Measurements from ENCODE around the gene EXO1. TPM values are rescaled to one million over a fixed set of nuclear protein-coding genes. Genes with fewer than 3 reads are reported as not detected.

EXO1 gene
- total RNA-seq, 1 experiment from 2014 or later, result 36.3 TPM

GRCh38 chr1:241808265-241808664 is 39.7 kb upstream of the EXO1 start:
- no peaks in the 10 kb centered on the region for H3K9me3 Mint-ChIP-seq (ENCODE audit: low read depth, unreplicated experiment)
- CTCF ChIA-PET, result no interaction called here
- H3K4me1 Mint-ChIP-seq (ENCODE audit: low read depth, unreplicated experiment), result peaks cover 5% of the 10 kb centered on the region
- H3K4me3 Mint-ChIP-seq (ENCODE audit: low read depth, unreplicated experiment), result no peak overlapping the region
- intact Hi-C loops (cut with micrococcal nuclease; ENCODE audit: unreplicated experiment), result no loop called here
- no peak overlapping the region for H3K27ac Mint-ChIP-seq (ENCODE audit: unreplicated experiment)
- H3K36me3 Mint-ChIP-seq (ENCODE audit: insufficient read depth, unreplicated experiment), result no peaks in the 10 kb centered on the region
- H3K27me3 Mint-ChIP-seq (ENCODE audit: unreplicated experiment), result no peaks in the 10 kb centered on the region
- TF ChIP-seq, protein P1, sequence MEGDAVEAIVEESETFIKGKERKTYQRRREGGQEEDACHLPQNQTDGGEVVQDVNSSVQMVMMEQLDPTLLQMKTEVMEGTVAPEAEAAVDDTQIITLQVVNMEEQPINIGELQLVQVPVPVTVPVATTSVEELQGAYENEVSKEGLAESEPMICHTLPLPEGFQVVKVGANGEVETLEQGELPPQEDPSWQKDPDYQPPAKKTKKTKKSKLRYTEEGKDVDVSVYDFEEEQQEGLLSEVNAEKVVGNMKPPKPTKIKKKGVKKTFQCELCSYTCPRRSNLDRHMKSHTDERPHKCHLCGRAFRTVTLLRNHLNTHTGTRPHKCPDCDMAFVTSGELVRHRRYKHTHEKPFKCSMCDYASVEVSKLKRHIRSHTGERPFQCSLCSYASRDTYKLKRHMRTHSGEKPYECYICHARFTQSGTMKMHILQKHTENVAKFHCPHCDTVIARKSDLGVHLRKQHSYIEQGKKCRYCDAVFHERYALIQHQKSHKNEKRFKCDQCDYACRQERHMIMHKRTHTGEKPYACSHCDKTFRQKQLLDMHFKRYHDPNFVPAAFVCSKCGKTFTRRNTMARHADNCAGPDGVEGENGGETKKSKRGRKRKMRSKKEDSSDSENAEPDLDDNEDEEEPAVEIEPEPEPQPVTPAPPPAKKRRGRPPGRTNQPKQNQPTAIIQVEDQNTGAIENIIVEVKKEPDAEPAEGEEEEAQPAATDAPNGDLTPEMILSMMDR (IDR thresholded peaks at IDR 0.05; ENCODE audit: unreplicated experiment), result no peak
- DNase-seq, result no peak
- no TSS peak for BruUV-seq (replicated peaks)

DNA sequence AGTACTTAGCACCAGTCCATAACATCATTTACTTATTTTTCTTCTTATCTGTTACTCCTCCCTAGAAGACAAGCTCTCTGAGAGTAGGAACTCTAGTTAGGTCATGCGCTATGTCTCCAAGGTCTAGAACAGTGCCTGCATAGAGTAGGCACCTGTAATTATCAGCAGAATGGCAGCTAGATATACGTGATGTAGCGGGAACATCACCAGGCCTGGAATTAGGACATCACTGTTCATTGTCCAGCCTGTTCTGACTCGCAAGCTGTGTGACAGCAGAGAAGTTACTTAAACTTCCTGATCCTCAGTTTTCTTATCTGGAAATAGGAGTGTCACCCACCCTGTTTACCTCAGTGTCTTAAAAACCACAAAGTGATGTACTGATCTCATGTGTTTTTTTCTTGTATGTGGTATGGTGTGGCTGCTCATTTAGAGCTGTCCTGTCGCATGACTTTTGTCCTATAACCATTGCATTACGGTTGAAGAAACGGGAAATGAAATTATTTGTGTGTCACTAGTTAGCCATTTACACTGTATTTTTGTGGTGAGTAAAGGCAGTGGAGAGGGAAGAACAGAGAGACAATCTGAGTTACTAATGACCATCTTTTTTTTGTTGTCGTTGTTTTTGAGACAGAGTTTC is 37.1 kb upstream of the EXO1 start:
- CTCF ChIA-PET, result no interaction called here
- TF ChIP-seq, protein P1 (IDR thresholded peaks at IDR 0.05; ENCODE audit: unreplicated experiment), result no peak
- DNase-seq, result no peak
- intact Hi-C loops (cut with micrococcal nuclease; ENCODE audit: unreplicated experiment), result no loop called here
- Mint-ChIP-seq H3K4me3 (ENCODE audit: low read depth, unreplicated experiment) (no peak overlapping the region), H3K9me3 (ENCODE audit: low read depth, unreplicated experiment) (no peaks in the 10 kb centered on the region), H3K27me3 (ENCODE audit: unreplicated experiment) (no peaks in the 10 kb centered on the region), H3K36me3 (ENCODE audit: insufficient read depth, unreplicated experiment) (no peaks in the 10 kb centered on the region), H3K4me1 (ENCODE audit: low read depth, unreplicated experiment) (peaks cover 5% of the 10 kb centered on the region), H3K27ac (ENCODE audit: unreplicated experiment) (no peak overlapping the region)
- BruUV-seq (replicated peaks), result no TSS peak

GRCh38 chr1:241813768-241814320 is 34.2 kb upstream of the EXO1 start:
- CTCF ChIA-PET, result no interaction called here
- no peak overlapping the region for H3K4me3 Mint-ChIP-seq (ENCODE audit: low read depth, unreplicated experiment)
- H3K9me3 Mint-ChIP-seq (ENCODE audit: low read depth, unreplicated experiment), result no peaks in the 10 kb centered on the region
- no TSS peak for BruUV-seq (replicated peaks)
- peaks cover 15% of the 10 kb centered on the region for H3K4me1 Mint-ChIP-seq (ENCODE audit: low read depth, unreplicated experiment)
- no peak for DNase-seq
- no peaks in the 10 kb centered on the region for H3K27me3 Mint-ChIP-seq (ENCODE audit: unreplicated experiment)
- H3K36me3 Mint-ChIP-seq (ENCODE audit: insufficient read depth, unreplicated experiment), result no peaks in the 10 kb centered on the region
- intact Hi-C loops (cut with micrococcal nuclease; ENCODE audit: unreplicated experiment), result no loop called here
- no peak overlapping the region for H3K27ac Mint-ChIP-seq (ENCODE audit: unreplicated experiment)
- TF ChIP-seq, protein P1 (IDR thresholded peaks at IDR 0.05; ENCODE audit: unreplicated experiment), result no peak

GRCh38 chr1:241816008-241816407 is 32.0 kb upstream of the EXO1 start:
- intact Hi-C loops (cut with micrococcal nuclease; ENCODE audit: unreplicated experiment), result no loop called here
- CTCF ChIA-PET, result no interaction called here
- BruUV-seq (replicated peaks), result no TSS peak
- Mint-ChIP-seq H3K36me3 (ENCODE audit: insufficient read depth, unreplicated experiment) (no peaks in the 10 kb centered on the region), H3K4me1 (ENCODE audit: low read depth, unreplicated experiment) (peaks cover 15% of the 10 kb centered on the region), H3K4me3 (ENCODE audit: low read depth, unreplicated experiment) (no peak overlapping the region), H3K27me3 (ENCODE audit: unreplicated experiment) (no peaks in the 10 kb centered on the region), H3K27ac (ENCODE audit: unreplicated experiment) (no peak overlapping the region), H3K9me3 (ENCODE audit: low read depth, unreplicated experiment) (no peaks in the 10 kb centered on the region)
- no peak for DNase-seq
- TF ChIP-seq, protein P1 (IDR thresholded peaks at IDR 0.05; ENCODE audit: unreplicated experiment), result no peak
